Measurements from ENCODE around the gene KCNB1.

GRCh38 chr20:49481116-49481515 lies 1.4 kb downstream of the KCNB1 start:
- TF ChIP-seq, protein P1, sequence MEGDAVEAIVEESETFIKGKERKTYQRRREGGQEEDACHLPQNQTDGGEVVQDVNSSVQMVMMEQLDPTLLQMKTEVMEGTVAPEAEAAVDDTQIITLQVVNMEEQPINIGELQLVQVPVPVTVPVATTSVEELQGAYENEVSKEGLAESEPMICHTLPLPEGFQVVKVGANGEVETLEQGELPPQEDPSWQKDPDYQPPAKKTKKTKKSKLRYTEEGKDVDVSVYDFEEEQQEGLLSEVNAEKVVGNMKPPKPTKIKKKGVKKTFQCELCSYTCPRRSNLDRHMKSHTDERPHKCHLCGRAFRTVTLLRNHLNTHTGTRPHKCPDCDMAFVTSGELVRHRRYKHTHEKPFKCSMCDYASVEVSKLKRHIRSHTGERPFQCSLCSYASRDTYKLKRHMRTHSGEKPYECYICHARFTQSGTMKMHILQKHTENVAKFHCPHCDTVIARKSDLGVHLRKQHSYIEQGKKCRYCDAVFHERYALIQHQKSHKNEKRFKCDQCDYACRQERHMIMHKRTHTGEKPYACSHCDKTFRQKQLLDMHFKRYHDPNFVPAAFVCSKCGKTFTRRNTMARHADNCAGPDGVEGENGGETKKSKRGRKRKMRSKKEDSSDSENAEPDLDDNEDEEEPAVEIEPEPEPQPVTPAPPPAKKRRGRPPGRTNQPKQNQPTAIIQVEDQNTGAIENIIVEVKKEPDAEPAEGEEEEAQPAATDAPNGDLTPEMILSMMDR (IDR thresholded peaks at IDR 0.05), result no peak
- TF ChIP-seq POLR2A (IDR thresholded peaks at IDR 0.05), result no peak

Measured in breast epithelium (tissue), 3 donors.